ENCODE measurements around the gene PLXDC2.

- no peak for TF ChIP-seq CTCF (IDR thresholded peaks at IDR 0.05; ENCODE audit: low read length)
- no peak for TF ChIP-seq EZH2 (IDR thresholded peaks at IDR 0.05; ENCODE audit: borderline replicate concordance, low read length)
Measured at GRCh38 chr10:19811540-19811939, 4.7 kb upstream of the PLXDC2 start.
